ENCODE measurements around the gene CMSS1. TPM values are rescaled to one million over a fixed set of nuclear protein-coding genes. Genes with fewer than 3 reads are reported as not detected.

Gene CMSS1
- total RNA-seq, 2 donors from 2014 or later: 35.8 to 74.3 TPM

DNA sequence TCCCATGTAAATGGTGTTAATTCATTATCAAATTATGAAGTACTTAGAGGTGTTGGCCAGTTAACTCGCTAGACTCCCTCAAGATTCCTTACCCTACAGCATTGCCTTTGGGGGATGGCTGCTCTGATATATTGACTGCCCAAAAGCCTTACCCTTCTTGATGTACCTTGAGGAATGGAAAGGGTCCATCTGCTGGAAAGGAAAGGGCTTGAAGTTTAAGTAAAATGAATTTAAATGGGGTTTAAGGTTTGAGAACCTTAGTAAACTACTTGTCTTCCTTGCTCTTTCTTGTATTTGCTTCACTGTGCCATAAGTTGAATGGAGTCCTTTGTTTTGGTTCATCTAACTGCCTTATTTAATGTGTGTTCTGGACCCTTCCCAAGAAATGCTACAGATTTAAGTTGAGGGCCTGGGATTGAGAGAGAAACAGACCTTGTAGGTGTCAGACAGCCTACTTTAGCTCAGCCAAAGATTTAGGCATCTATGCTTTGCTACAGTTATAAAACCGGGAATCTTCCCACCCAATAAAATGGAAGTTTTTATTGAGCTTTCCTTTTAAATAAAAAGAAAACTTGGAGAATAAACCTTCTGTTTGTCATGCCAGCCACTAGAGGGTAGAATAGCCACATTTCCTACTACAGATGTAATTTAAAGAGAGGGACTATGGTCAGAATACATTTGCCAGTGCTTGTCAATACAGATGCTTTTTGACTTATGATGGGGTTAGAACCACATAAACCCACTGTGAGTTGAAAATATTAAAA is 25.3 kb downstream of the CMSS1 start:
- ATAC-seq: no peak
- Mint-ChIP-seq H3K36me3 (no peaks in the 10 kb centered on the region), H3K27ac (no peak overlapping the region), H3K9me3 (no peaks in the 10 kb centered on the region)
- no peak for DNase-seq (ENCODE audit: low spot score in 2 of 2)

DNA sequence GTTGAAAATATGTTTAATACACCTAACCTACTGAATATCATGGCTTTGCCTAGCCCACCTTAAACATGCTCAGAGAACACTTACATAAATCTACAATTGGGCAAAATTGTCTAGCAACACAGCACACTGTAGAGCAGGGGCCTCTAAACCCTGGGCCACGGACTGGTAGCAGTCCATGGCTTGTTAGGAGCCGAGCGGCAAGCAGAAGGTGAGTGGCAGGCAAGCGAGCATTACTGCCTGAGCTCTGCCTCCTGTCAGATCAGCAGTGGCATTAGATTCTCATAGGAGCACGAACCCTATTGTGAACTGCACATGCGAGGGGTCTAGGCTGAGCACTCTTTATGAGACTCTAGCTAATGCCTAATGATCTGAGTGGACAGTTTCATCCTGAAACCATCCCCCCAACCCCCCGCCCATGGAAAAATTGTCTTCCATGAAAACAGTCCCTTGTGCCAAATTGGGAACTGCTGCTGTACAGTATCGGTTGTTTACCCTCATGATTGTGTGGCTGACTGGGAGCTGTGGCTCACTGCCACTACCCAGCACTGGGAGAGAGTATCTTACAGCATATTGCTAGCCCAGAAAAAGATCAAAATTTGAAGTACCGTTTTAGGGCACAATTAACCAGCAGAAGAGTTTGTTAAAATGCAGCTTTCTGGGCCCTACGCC is 26.1 kb downstream of the CMSS1 start:
- ATAC-seq (no peak), DNase-seq (ENCODE audit: low spot score in 2 of 2) (no peak)
- Mint-ChIP-seq H3K9me3 (no peaks in the 10 kb centered on the region), H3K27ac (no peak overlapping the region), H3K36me3 (no peaks in the 10 kb centered on the region)

DNA sequence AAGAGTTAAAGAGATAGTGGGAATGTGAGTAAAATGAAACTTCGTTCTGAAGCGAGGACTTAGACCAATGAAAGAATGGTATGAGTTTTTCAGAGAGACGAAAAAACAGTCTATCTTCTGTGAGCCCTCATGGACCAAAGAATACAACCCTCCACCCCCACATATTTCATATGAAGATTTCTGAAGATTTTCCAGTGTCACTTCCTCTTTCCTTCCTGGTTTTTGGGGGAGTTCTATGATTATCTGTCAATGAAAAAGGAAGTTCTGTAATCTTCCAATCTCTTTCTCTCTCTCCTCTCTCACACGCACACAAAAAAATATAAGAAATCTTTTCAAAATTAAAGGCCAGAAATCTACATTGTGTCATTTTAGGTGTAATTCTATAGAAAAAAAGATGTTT is 27.7 kb downstream of the CMSS1 start:
- H3K36me3 Mint-ChIP-seq: no peaks in the 10 kb centered on the region
- DNase-seq (ENCODE audit: low spot score in 2 of 2): no peak
- H3K9me3 Mint-ChIP-seq: no peaks in the 10 kb centered on the region
- no peak for ATAC-seq
- no peak overlapping the region for H3K27ac Mint-ChIP-seq

DNA sequence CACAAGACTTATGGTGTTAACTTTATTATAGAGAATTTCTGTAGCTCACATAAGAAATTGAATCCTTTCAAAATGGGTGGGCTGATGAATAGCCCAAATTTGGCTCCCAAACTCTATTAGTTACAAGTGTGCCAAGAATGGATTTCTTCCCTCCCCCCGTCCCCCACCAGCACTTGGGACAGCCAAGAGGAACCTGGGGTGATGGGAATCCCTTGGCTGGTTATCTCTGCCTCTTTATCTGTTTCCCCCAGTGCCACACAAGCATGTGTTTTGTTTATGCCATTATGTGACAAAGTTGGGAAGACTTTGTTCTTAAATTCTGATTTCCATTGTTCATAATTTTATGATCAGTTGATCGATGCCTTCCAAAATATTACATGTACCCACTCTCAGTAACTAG is 28.3 kb downstream of the CMSS1 start:
- ATAC-seq (no peak), DNase-seq (ENCODE audit: low spot score in 2 of 2) (no peak)
- H3K36me3 Mint-ChIP-seq: no peaks in the 10 kb centered on the region
- no peak overlapping the region for H3K27ac Mint-ChIP-seq
- H3K9me3 Mint-ChIP-seq: no peaks in the 10 kb centered on the region

DNA sequence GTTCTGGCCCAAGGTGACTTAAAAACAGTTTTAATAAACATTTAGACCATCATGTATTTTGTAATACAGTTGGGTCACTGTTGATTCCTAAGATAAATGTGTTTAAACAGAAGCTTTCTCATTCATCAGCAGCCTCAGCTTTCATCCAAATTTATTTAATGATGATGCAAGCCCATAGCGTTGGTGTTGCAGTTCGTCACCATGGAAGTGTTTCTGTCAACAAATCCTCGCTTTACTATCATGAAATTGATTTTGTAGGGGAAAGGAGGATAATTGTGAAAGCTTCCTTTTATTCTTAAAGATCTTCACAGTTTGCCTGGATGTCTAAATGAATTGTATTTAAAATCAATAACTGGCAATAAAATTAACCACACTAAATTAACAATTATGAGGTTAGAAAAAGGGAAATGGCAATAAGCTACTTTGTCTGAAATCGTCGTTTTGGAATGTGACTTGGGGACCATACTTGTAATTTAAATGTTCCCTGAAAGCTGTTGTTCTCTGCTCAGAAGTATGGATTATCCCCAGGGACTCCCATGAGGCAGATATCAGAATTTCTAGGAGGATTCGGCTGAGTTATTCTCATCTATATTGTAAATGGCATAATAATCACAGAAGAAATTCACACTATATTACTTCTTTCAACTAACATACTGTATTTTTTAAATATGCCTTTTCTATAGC is 29.0 kb downstream of the CMSS1 start:
- no peak for DNase-seq (ENCODE audit: low spot score in 2 of 2)
- H3K27ac Mint-ChIP-seq: no peak overlapping the region
- H3K9me3 Mint-ChIP-seq: no peaks in the 10 kb centered on the region
- no peak for ATAC-seq
- no peaks in the 10 kb centered on the region for H3K36me3 Mint-ChIP-seq

DNA sequence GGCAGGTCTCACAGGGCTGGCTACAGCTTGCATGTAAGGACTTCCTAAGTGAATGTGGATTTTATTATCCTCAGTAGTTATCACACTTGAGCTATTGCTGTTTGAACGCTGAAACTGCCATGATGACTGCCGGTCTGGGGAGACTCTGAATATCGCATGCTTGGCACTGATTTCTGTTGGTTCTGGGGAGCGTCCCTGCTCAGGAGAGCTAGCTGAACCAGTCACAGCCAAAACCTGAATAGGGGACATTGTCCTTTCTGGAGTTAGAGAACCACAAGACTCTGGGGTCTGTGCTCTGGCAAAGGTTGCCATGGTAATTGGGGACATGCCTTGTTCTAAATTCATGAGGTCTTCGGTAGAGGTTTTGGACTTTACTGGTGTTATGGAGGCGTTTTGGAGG is 30.8 kb downstream of the CMSS1 start:
- Mint-ChIP-seq H3K36me3 (no peaks in the 10 kb centered on the region), H3K27ac (no peak overlapping the region), H3K9me3 (no peaks in the 10 kb centered on the region)
- ATAC-seq (no peak), DNase-seq (ENCODE audit: low spot score in 2 of 2) (no peak)

DNA sequence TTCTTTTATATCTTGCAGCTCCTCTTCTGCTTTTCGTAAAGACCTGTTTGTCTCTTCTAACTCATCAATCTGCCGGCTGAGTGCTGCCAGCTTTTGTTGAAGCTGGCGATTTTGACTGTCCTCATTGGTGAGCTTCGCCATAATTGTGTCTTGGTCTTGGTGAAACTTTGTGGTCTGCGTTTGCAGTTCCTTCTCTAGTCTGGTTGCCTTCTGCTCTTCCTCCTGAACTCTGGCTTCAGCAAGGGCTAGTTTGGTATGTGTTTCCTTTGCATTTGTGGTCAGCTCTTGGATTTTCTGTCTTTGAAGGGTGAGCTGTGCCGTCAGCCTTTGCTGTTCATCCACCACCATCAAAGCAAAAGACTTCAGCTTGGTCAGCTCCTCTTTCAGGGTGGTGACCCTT is 32.9 kb downstream of the CMSS1 start:
- ATAC-seq (no peak), DNase-seq (ENCODE audit: low spot score in 2 of 2) (no peak)
- Mint-ChIP-seq H3K36me3 (no peaks in the 10 kb centered on the region), H3K9me3 (no peaks in the 10 kb centered on the region), H3K27ac (no peak overlapping the region)

DNA sequence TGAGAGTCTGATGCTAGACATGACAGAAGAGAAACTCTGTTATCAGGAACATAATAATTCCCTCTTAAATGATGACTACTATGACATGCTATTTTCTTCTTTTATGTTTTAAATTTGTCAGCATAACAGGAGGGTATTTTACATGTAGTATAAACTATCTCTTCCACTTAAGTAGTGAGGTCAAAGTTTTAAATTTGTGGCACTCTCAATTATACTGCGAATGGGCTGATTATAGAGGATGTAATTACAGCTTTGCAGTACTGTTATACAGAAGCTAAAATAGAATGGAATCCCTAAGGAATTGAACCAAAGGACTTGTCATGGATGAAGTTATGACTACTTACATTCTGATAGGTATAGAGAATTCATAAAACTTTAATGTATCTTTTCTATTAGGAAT is 34.3 kb downstream of the CMSS1 start:
- H3K27ac Mint-ChIP-seq: no peak overlapping the region
- DNase-seq (ENCODE audit: low spot score in 2 of 2) (no peak), ATAC-seq (no peak)
- H3K36me3 Mint-ChIP-seq: peaks cover 0 to 6% of the 10 kb centered on the region in 2 donors
- no peaks in the 10 kb centered on the region for H3K9me3 Mint-ChIP-seq

DNA sequence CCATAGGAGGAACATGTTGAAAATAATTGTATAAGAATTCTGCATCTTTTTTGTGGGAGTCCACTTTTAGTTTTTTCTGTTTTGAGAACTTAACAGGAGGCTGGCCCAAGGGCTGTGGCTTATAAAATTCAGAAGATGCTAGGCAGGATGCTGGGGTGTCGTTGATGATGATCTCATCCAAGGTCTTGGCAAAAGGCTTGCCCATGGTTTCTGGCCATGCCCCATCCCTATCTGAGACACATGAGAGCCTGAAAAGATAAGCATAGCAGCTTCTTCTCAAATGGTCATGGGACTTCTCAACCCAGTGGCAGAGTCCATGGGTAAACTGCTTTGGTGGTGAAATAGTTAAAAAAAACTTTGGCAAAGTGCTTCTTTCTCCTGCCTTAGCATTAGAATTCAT is 35.2 kb downstream of the CMSS1 start:
- Mint-ChIP-seq H3K36me3 (peaks cover 0 to 6% of the 10 kb centered on the region in 2 donors), H3K27ac (no peak overlapping the region), H3K9me3 (no peaks in the 10 kb centered on the region)
- no peak for DNase-seq (ENCODE audit: low spot score in 2 of 2)
- ATAC-seq: no peak

DNA sequence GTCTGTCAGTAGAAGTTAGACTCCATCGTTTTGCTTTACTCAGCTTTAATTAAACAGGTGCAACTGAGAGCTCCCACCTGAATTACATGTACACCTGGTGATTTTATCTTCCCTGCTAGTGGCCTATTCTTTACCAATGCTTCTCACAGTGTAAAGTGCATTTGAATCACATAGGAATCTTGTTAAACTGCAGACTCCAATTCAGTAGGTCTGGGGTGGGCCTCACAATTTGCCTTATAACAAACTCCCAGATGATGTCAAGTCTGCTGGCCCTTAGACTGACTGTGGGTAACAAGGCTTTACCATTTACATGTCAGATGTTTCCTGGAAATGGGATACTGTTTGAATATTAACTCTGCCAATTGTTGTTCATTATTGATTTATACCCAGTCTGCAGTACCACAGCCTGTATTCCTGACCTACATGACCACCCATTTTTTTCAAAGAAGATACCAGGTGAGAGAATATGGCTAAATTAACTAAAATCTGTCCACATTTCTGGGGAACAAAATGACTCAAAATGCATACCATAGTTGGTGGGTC is 37.2 kb downstream of the CMSS1 start:
- DNase-seq (ENCODE audit: low spot score in 2 of 2): no peak
- no peak for ATAC-seq
- H3K36me3 Mint-ChIP-seq: peaks cover 0 to 6% of the 10 kb centered on the region in 2 donors
- H3K27ac Mint-ChIP-seq: no peak overlapping the region
- no peaks in the 10 kb centered on the region for H3K9me3 Mint-ChIP-seq

DNA sequence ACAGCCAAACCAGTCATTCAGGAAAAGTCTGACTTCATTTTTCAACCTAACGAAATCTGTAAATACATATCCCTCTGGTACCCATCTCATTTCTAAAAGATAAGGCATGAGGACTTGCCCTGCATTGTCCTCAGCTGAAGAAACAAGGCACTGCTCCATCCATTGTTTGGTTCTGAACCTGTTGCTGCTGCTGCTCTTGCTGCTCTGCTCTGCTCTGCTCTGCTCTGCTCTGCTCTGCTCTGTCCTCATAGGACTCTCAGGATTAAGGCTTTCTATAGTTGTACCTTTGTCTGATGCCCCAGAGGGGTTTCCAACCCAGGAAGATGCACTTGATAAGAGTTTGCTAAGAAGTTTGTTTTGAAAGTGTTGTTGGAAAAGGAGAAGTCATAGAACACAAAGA is 38.2 kb downstream of the CMSS1 start:
- Mint-ChIP-seq H3K36me3 (peaks cover 0 to 6% of the 10 kb centered on the region in 2 donors), H3K27ac (peak overlapping the region in 1 of 2 donors; percentile 4), H3K9me3 (no peaks in the 10 kb centered on the region)
- DNase-seq (ENCODE audit: low spot score in 2 of 2) (no peak), ATAC-seq (no peak)

DNA sequence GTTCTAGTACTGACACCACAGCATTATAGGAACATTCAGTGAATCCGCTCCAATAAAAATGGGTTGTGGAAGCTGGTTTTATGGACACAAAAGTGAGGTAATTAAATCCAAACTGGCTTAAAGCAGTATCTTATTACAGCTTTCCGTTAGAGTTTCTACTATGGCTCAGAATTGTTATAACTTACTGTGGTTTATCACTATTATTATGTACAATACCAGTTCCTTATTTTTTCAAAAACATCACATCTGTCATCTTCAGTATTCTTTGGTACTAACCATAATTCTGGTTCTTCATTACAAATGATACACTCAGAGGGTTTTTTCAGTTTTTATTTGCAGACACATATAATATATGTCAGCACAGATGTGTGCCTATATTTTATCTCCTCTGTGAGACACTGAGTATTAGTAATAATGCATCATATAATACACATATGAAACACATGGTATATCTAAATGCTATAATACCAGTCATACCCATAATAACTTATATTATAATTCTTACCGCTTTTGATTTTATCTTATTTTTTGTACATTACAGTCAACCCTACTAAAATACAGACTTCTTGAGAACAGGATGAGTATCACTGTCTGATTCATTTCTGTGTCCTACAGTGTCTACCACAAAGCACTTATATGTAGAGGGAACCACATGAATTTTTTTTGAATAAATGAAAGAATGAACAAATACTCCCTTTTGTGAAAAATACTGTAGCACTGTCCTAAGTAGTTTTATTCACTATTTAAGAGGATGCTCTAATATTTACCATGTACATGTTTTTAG is 39.0 kb downstream of the CMSS1 start:
- Mint-ChIP-seq H3K9me3 (no peaks in the 10 kb centered on the region), H3K36me3 (peaks cover 0 to 6% of the 10 kb centered on the region in 2 donors), H3K27ac (no peak overlapping the region)
- DNase-seq (ENCODE audit: low spot score in 2 of 2): no peak
- ATAC-seq: peak; percentile 87 to 95

DNA sequence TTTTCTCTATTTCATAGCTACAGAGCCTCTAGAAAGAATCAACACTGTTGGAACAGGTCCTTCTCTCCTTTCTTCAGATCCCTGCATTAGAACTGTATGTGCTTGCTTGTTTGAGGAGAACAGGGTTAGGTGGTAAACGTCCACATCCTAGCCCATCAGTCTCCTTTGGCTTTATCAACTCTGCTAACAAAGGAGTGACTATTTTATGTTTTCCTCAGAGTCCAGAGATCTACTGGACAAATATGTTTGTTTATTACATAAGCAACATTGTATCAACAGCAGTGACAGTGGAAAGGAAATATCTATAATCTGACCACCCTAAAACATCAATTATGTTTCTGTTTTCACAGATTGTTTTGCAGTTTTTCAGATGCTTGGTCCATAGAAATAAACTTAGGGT is 39.6 kb downstream of the CMSS1 start:
- Mint-ChIP-seq H3K27ac (no peak overlapping the region), H3K9me3 (no peaks in the 10 kb centered on the region), H3K36me3 (peaks cover 0 to 6% of the 10 kb centered on the region in 2 donors)
- ATAC-seq (no peak), DNase-seq (ENCODE audit: low spot score in 2 of 2) (no peak)

DNA sequence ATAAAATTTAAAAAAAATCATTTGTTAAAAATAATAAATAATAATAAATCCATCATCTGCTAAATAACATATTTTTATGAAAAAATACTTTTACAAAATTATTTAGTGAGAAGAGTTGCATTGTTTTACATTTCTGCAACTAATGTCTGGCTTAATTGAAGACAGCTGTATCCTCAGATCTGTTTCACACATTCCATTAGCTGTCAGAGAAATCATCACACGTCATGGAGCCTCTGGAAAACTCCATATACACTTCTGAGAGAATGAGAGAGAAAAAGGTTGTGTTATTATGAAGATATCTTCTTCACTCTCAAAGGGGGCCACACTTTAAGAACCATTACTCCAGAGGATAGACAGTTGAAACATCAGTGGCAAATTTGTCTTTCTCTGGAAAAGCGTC is 40.8 kb downstream of the CMSS1 start:
- no peak overlapping the region for H3K27ac Mint-ChIP-seq
- H3K9me3 Mint-ChIP-seq: no peaks in the 10 kb centered on the region
- ATAC-seq: no peak
- peaks cover 6% of the 10 kb centered on the region in 2 donors for H3K36me3 Mint-ChIP-seq
- no peak for DNase-seq (ENCODE audit: low spot score in 2 of 2)

DNA sequence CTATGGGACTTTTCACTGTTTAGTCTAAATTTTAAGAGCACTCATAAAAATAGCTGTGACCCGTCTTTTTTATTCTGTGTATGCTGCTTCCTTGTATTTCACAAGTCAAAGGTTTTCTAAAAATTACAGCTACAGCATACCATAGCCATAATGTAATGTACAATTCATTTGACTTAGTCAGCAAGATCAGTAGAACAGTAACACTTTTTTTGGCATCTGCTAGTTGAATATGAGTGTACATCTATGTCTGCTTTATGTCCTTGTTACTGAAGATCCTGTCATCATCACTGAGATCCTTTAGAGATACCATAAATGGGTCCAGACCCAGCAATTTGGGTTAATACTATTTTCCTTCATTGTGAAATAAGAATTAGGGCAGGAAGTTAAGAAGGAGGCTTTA is 42.2 kb downstream of the CMSS1 start:
- DNase-seq (ENCODE audit: low spot score in 2 of 2): no peak
- H3K36me3 Mint-ChIP-seq: peaks cover 6% of the 10 kb centered on the region in 2 donors

DNA sequence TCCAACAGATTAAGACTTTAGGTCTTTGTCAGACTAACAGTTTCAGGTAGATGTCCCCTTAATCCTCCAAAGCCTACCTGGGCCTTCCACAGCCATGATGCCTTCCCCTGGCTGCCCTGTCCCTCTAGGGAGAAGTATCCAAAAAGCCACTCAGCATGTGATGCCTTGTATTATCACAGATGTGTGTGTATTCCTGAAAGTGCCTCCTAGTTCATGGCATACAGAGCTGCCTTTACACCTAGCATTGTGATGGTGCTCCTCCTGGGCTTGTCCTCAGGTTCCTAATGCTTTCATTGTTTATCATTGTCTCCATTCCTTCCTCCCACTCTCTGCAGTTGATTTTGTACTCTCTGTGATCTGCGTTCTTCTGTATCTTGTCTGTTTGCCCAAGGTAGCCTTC is 43.6 kb downstream of the CMSS1 start:
- peak overlapping the region in 1 of 2 donors; percentile 31 for H3K27ac Mint-ChIP-seq
- DNase-seq (ENCODE audit: low spot score in 2 of 2) (no peak), ATAC-seq (no peak)
- peaks cover under 1 to 6% of the 10 kb centered on the region in 2 donors for H3K36me3 Mint-ChIP-seq
- no peaks in the 10 kb centered on the region for H3K9me3 Mint-ChIP-seq

More for the DNA sequence above, 42.2 kb downstream of the CMSS1 start:
- no peaks in the 10 kb centered on the region for H3K9me3 Mint-ChIP-seq
- no peak for ATAC-seq
- H3K27ac Mint-ChIP-seq: no peak overlapping the region

DNA sequence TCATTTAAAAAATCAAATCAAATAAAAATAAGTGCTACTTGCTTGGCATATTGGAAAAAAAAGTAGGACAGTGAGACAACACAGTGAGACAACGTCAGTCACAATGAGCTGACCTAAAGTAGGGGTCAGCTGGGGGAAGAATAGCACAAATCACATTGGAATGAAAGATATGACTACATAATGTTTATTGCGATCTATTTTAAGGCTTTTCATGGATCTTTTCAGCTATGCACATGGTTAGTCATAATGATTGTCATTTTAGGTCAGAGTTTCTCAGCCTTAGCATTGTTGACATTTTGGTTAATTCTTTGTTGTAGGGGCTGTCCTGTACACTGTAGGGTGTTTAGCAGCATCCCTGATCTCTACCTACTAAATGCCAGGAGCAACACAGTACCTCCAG is 44.5 kb downstream of the CMSS1 start:
- ATAC-seq (no peak), DNase-seq (ENCODE audit: low spot score in 2 of 2) (no peak)
- Mint-ChIP-seq H3K9me3 (no peaks in the 10 kb centered on the region), H3K27ac (no peak overlapping the region), H3K36me3 (peaks cover 0 to 6% of the 10 kb centered on the region in 2 donors)

Data from activated naive CD4-positive, alpha-beta T cell treated with anti-CD3 and anti-CD28 coated beads, Interleukin-2, amount 50 U/mL, for 72 hours (primary cell).